IPS-11a (cell line): ENCODE data around the gene KRABD2.
"Not testable (repeated sequence)": the region's sequence is repeated elsewhere in the genome, so short reads cannot be mapped to it uniquely, and the experiment has no call there.

Experiments used
- H3K4me3 ChIP-seq: one replicate; pipeline ENCODE4 v1.5.1; 2013; ENCODE audit warnings: low read depth, low read length, control low read depth

The KRABD2 gene

GRCh38 chr17:8362651-8363332 lies 13.7 kb downstream of the KRABD2 start:
- H3K4me3 ChIP-seq: no peak overlapping the region

DNA sequence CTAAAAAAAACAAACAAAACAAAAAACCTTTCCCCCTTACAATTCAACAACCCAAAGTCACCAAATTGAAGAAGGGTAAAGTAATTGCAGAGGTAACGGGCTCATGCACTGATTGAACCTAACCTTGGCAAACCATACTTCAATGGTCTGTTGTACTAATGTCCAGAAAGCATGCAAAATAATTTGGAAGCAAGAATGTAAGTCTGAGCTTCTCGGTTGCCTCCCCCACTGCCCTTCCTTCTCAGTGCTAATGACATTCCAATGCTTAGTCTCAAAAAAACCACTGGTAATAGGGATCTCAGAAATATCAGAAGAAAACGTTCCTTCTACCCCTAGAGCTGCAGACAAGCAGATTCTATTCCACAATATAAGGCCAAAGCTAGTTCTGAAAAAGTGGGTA lies 15.8 kb downstream of the KRABD2 start:
- H3K4me3 ChIP-seq: no peak overlapping the region

DNA sequence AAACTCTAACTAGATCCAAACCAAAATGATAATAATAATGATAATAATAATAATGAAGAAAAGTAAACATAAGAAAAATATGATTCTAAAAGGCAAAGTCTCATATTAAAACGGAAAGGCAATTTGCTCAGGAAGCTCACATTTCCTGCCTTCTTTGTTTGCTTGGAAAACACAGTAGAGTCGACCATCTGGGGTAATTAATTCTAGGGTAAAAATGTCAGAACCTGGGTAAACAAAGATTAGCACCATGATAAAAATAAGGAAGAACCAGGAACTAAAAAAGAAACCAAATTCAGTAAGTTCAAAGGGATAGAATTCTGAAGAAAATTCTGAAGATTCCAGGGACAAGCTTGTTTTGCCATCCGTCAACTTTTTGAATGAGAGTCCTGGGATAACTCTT lies 16.2 kb downstream of the KRABD2 start:
- no peak overlapping the region for H3K4me3 ChIP-seq

- H3K4me3 ChIP-seq: no peak overlapping the region
Measured at GRCh38 chr17:8359769-8360168, 16.7 kb downstream of the KRABD2 start.

GRCh38 chr17:8357910-8358309 lies 18.6 kb downstream of the KRABD2 start:
- no peak overlapping the region for H3K4me3 ChIP-seq

DNA sequence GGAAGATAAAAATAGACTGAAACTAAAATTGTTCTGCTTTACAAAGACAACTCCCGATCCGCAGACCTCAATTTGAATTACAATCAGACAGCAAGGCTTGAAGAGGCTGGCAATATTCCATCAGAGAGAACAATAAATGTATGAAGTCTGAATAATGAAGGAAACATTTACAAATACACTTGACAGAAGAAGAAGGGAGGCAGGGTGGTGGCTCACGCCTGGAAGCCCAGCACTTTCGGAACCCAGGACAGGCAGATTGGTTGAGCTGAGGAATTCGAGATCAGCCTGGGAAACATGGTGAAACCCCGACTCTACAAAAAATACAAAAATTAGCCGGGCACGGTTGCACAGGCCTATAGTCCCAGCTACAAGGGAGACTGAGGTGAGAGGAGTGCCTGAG lies 22.3 kb downstream of the KRABD2 start:
- no peak overlapping the region for H3K4me3 ChIP-seq

GRCh38 chr17:8353736-8354135 lies 22.8 kb downstream of the KRABD2 start:
- no peak overlapping the region for H3K4me3 ChIP-seq

DNA sequence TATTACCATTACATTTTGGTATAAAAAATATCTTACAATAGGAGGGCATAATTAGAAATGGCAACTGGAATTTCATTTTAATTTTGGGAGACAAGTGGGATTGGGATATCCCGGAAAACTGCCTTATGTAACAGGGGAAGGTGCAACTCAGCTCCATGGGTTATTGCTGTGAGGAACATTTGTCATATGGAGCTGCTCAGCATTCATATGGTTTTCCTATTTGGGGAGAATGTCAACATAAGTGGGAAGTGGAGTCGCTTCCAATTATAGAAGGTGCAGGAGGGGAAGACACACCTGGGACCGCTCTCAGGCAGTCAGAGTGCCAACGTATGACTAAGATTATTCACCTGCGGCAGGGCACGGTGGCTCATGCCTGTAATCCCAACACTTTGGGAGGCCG lies 26.2 kb downstream of the KRABD2 start:
- no peak overlapping the region for H3K4me3 ChIP-seq

DNA sequence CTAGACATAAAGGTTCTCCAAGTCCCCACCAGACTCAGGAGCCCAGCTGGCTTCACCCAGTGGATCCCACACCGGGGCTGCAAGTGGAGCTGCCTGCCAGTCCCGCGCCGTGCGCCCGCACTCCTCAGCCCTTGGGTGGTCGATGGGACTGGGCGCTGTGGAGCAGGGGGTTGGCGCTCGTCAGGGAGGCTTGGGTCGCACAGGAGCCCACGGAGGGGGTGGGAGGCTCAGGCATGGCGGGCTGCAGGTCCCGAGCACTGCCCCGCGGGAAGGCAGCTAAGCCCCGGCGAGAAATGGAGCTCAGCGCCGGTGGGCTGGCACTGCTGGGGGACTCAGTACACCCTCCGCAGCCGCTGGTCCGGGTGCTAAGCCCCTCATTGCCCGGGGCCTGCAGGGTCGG lies 29.5 kb downstream of the KRABD2 start:
- not testable (repeated sequence) for H3K4me3 ChIP-seq

GRCh38 chr17:8345951-8346665 lies 30.4 kb downstream of the KRABD2 start:
- no peak overlapping the region for H3K4me3 ChIP-seq

DNA sequence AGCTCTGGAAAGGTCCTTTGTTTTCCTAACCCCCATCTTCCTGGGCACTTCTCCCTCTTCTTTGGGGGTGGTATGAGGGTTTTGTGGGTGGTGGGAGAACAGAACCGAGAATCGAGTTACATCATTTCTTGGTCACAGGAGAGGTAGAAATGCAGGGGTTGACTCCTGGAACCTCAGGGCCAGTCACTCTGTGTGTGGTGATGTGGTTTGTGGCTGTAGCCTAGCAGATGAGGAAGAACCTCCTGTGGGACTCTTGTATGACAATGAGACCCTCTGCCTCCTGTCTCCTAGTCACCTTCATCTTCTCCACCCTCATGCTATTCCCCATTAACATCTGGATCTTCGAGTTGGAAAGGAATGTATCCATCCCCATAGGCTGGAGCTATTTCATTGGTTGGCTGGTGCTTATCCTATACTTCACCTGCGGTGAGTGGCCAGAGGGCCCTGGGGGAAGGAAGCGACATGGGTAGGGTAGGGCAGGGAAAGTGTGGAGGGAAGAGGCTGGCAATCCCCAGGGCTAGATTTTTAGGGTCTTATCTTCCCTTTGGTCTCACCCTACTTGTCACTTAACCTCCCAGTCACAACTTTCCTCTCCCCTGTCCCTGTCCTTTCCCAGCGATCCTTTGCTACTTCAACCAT lies 31.3 kb downstream of the KRABD2 start:
- no peak overlapping the region for H3K4me3 ChIP-seq

DNA sequence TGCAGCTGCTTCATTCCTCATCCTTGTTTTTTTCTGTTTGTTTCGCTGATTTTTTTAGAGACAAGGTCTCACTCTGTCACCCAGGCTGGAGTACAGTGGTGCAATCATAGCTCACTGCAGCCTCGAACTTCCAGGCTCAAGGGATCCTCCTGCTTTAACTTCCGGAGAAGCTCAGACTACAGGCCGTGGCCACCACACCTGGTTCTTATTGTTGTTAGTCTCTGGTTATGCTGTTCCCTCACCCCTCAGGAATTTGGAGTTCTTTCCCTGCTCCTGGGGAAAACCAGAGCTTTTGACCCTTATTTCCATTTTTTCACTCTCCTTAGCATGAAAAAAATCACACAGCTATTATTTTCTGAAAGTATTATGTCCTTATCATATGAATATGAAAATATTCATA lies 35.0 kb downstream of the KRABD2 start:
- H3K4me3 ChIP-seq: no peak overlapping the region

DNA sequence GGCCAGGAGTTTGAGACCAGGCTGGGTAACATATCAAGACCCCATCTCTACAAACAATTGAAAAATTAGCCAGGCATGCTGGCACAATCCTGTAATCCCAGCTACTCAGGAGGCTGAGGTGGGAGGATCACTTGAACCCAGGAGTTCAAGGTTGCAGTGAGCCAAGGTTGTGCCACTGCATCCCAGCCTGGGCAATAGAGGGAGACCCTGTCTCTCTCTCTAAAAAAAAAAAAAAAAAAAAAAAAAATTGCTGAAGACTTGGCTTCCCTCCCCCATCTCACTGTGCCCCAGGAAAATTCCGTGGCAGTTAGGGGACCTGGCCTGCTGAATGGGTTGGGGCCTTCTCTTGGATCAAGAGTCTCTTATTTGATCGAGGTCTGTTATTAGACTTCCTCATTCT lies 37.0 kb downstream of the KRABD2 start, which contains the start of gene ODF4:
Gene ODF4, plus strand, starts transcription at position 301 of the 400 bp plus-strand sequence. CDS start 212 bp downstream, outside the sequence.
- no peak within 1 kb of the TSS for H3K4me3 ChIP-seq

DNA sequence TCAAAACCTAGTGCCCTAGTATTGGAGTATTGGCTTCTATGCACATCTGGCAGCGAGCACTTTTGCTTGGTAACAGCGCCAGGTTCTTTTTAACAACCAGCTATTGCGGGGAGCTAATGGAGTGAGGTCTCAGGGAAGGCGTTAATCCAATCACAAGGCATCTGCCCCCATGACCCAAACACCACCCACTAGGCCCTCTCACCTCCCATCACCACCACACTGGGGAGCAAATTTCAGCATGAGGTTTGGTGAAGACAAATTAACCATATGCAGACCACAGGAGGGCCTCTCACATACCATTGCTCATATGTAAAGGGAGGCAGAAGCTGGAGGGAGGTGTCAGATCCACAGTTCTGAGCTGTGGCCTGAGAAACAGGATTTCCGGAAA lies 37.8 kb downstream of the KRABD2 start:
- H3K4me3 ChIP-seq: no peak overlapping the region

DNA sequence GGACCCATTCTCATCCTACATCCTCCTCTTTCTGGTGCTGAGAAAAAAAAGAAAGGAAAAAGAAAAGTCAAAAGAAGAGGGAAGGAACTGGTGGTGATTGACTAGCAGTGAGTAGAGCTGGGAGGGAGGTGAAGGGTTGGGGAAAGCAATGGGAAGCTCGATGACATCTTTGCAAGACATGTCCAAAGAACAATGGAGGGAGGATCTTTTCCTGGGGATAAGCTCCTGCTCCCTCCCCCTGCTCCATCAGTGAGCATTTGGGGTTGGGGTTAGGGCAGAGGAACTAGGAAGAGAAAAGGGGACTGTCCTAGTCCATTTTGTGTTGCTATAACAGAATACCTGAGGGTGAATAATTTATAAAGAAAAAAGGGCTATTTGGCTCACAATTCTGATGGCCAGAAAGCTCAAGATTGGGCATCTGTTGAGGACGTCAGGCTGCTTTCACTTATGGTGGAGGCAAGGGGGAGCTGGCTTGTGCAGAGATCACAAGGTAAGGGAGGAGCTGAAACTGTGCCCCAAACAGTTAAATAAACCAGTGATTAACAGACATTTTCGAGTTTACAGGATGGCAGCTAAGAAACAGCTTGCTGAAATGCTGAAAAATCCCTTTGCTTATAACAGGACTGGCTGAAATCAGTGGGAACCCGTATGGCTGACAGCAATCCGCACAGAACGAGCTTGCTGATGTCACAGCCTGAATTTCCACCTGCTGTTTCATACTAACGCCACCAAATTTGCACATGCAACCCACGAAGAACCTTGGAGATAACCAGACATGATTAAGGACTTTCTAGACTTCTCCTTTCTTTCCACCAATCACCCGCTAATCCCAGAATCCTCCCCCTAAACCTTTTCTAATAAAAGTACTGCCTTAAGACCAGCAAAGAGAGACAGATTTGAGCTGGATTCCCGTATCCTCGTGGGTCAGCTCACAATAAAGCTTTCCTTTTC lies 38.4 kb downstream of the KRABD2 start:
- no peak overlapping the region for H3K4me3 ChIP-seq

GRCh38 chr17:8333281-8333680 lies 43.2 kb downstream of the KRABD2 start:
- no peak overlapping the region for H3K4me3 ChIP-seq

DNA sequence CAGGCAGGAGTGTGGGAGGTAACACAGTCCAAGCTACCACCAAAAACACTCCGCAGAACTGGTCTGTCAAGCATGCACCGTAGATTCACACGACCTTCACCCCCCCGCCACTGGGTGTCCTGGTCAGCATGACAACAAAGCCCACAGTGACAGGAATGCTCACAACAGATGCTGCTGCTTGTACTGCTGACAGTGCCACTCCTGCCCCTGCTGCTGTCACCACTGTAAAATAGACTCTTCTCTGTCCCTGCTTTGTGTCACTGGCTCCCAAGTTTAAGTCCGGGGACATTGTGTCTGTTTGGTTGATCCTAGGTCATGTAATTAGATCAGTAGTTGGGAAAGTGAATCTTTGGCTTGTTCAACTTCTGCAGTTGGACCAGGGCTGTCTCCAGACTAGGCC lies 43.8 kb downstream of the KRABD2 start:
- H3K4me3 ChIP-seq: no peak overlapping the region

DNA sequence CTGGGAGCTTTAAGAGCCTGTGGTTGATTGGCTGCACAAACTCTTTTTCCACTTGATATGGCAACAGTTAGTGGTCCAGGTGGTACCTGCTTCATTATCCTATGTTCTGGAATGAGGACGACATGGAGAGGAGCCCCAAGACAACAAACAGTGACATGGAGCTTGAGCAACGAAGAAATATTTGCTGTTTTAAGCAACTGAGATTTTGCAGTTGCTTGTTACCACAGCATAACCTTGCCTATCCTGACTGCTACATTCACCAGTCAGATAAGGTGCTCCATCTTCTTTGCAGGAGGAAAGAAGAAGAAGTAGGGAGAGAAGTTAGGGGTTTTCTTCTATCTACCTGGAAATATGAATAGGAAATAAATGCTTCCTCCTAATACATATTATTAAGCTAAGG lies 44.4 kb downstream of the KRABD2 start:
- no peak overlapping the region for H3K4me3 ChIP-seq

DNA sequence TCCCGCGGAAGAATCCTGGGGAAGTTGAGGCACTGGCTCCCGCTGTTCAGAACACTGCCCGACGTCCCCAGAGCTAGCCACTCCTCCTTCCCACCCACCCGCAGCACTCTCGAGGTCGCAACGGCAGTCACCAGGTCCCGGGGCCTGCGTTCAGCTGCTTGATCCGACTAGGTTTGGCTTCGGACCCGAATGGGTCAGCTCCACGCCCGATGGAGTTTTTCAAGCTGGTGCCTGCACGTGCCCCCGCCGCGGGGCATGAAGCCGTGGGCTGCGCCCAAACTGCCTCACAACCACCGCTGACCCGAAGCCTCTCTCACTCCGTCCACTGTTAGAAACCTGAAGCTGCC lies 49.2 kb downstream of the KRABD2 start:
- H3K4me3 ChIP-seq: peak overlapping the region; percentile 51
